COLO829 (cell line): Measurements from ENCODE around the gene CPB2.

ENCODE experiments used
- DNase-seq: peaks from one replicate; pipeline ENCODE4 v3.0.0; 2012; ENCODE audit warnings: low spot score

Gene CPB2

GRCh38 chr13:46051968-46052318 is 52.9 kb downstream of the CPB2 start:
- DNase-seq, result no peak

- DNase-seq, result no peak
Measured at GRCh38 chr13:46050771-46051170, 54.1 kb downstream of the CPB2 start.

- no peak for DNase-seq
Measured at GRCh38 chr13:46045424-46045823, 59.4 kb downstream of the CPB2 start.

GRCh38 chr13:46043647-46044046 is 61.2 kb downstream of the CPB2 start:
- DNase-seq, result no peak

- DNase-seq, result no peak
Measured at GRCh38 chr13:46041419-46041839, 63.4 kb downstream of the CPB2 start.

- no peak for DNase-seq
Measured at GRCh38 chr13:46040763-46041162, 64.1 kb downstream of the CPB2 start.

GRCh38 chr13:46039411-46040182 is 65.2 kb downstream of the CPB2 start:
- no peak for DNase-seq

GRCh38 chr13:46038296-46038695 is 66.5 kb downstream of the CPB2 start:
- no peak for DNase-seq

GRCh38 chr13:46035066-46035465 is 69.8 kb downstream of the CPB2 start:
- no peak for DNase-seq

GRCh38 chr13:46032341-46032740 is 72.5 kb downstream of the CPB2 start:
- DNase-seq, result no peak

- no peak for DNase-seq
Measured at GRCh38 chr13:46031581-46032263, 73.1 kb downstream of the CPB2 start.

GRCh38 chr13:46025157-46025556 is 79.7 kb downstream of the CPB2 start:
- DNase-seq, result no peak

GRCh38 chr13:46022481-46022880 is 82.4 kb downstream of the CPB2 start:
- DNase-seq, result no peak

- no peak for DNase-seq
Measured at GRCh38 chr13:46016216-46016615, 88.6 kb downstream of the CPB2 start.

- DNase-seq, result no peak
Measured at GRCh38 chr13:46015366-46015765, 89.5 kb downstream of the CPB2 start.

- no peak for DNase-seq
Measured at GRCh38 chr13:46012404-46012803, 92.4 kb downstream of the CPB2 start.

- no peak for DNase-seq
Measured at GRCh38 chr13:46010148-46010547, 94.7 kb downstream of the CPB2 start.

- DNase-seq, result no peak
Measured at GRCh38 chr13:46008631-46009030, 96.2 kb downstream of the CPB2 start.

GRCh38 chr13:46006688-46007452 is 98.0 kb downstream of the CPB2 start:
- no peak for DNase-seq

- no peak for DNase-seq
Measured at GRCh38 chr13:46004491-46004890, 100.3 kb downstream of the CPB2 start.
